ENCODE measurements around the gene UBE3B.

Gene UBE3B

GRCh38 chr12:109535231-109535862 lies 57.9 kb downstream of the UBE3B start:
- no peak for DNase-seq

GRCh38 chr12:109535863-109536250 lies 58.4 kb downstream of the UBE3B start:
- DNase-seq = no peak

GRCh38 chr12:109537136-109537535 lies 59.7 kb downstream of the UBE3B start:
- no peak for DNase-seq

DNA sequence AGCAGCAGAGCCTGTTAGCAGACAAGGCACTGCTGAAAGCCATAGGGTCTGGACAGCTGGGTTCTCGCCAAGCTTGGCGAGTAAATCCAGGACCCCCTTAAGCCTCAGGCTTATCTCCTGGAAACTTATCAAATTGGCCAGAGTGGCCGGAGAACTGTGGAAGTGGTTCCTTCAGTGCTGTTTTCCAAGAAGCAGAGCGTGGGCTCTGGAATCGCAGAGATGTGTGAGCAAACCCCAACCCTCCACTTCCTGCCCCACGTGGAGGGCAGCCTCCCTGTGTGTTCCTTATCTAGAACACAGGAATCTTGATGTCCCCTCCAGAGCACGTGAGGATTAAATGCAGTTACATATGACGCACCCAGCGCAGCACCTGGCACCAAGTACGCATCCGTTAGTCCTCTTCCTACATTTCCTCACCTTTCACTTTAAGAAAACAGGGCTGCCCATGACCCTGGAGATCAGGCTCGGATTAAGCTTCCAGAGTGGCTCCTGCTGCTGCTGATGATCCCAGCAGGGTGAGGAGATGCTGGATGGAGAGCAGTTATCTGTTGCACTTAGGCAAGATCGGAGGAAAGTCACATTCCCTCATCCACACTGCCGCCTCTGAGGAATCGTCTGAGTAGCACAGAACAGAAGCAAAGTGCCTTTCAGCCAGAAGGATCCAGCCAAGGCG lies 60.9 kb downstream of the UBE3B start:
- DNase-seq = no peak

GRCh38 chr12:109539508-109539907 lies 62.1 kb downstream of the UBE3B start:
- no peak for DNase-seq

GRCh38 chr12:109540526-109541412 lies 63.3 kb downstream of the UBE3B start:
- DNase-seq = no peak

- DNase-seq = no peak
Observed at GRCh38 chr12:109541413-109541726, 63.9 kb downstream of the UBE3B start.

DNA sequence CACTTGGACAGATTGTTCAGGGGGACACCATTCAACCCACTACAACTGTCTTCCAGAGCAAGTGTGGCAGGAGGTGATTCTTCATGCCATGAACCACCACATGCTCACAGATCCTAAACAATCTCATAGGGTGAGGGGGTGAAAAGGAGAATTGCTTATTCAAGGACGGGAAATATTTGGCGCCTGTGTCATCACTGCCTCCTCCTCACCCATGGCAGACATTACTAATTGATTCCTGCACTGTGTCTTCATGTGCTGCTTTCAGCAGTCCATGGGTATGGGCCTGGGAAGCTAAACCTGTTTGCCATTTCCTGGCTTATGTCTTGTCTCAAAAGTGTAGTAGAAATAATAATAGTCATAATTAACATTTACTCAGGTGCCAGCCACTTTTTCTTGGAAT lies 64.6 kb downstream of the UBE3B start:
- DNase-seq = no peak

DNA sequence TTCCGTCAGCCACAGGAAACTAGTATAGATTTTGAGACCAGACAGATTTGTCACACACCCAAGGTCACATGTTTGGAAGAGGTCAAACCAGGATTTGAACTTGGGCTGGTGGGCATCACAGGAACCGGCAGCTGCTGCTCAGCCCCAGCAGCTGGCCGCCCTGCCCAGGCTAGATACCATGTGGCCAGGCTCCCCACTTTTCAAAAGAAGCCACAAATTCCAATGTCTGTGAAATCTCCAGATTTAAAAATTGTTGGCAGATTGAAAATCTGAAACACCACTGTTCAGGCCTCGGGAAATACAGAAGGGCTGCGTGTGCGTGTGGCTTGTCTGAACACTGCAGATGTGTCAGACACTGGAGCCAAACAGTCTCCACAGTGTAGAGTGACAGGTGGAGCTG lies 65.4 kb downstream of the UBE3B start:
- no peak for DNase-seq

DNA sequence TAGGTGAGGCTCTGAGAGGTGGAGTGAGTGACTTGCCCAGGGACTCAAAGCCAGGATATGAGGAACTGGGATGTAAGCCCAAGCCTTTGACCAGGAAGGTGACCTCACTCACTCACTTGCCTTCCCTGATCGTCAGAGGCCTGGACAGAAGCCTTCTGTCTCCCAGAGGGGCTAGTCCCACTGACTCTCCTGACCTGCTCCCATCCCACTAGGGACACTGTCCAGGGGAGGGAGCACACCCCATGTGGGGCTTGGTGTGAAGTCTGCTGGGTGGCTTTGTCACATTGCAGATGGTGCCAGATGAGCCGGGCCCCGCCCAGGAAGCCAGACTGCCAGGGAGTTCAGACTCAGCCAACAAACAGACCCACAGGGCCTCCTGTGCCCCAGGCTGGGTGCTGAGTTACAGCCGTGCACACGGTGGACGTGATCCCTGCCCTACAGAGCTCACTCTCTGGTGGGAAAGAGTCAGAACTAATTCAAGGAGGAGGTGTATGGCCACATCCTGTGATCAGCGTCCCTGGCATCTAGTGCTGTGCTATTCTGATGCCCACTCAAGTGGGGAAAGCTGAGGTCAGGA lies 67.6 kb downstream of the UBE3B start:
- no peak for DNase-seq

DNA sequence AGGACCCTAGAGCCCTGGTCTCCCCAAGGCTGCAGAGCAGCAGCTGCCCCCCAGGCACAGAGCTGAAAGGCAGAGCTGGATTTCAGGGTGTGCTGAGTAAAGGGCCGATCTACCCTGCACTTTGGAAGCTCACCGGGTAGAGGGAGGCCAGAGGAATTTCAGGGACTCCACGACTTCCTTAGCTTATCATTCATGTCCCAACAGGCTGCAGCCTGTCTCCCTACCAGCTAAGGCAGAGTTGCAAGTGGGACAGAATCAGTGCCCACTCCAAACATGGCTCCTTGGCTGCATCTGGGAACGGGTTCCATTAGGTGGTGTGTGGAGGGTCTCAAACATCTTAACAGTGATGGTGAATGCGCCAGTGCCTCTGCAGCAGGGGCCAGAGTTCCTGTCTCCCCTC lies 68.4 kb downstream of the UBE3B start:
- DNase-seq = no peak

DNA sequence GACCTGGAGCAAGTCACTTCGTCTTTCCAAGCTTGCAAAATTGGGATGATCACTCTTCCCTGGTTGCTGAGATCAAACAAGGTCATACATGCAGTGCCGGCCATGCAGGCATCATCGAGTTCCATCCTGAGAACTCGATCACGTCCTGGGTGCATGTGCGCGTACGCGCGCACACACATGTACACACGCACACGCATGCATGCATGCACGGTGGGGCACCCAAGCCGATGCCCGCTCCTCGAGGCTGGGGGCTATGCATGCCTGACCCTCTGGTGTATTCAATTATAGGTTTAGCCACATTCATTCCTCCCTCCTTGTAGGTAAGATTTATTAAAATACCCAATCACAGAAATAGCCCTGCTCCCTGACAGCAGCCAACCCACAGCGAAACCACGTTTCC lies 69.9 kb downstream of the UBE3B start:
- no peak for DNase-seq

DNA sequence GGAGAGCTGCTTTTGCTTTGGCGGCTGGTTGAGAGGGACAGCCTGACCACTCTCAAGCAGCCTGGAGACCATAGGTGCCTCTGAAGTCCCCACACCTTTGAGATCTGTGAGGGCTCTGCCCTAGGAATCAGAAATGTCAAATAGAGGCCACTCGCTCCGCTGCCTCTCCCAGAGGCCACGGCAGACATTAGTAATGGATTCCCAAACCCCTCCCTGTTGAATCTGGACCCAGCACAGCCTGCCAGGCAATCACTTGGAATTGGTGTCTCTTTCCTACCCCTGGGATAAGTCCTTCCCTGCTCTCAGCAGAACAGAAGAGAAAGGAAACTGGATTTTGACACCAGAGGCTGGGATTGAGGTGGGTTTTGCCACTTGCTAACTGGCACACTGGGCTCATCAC lies 70.8 kb downstream of the UBE3B start:
- no peak for DNase-seq

DNA sequence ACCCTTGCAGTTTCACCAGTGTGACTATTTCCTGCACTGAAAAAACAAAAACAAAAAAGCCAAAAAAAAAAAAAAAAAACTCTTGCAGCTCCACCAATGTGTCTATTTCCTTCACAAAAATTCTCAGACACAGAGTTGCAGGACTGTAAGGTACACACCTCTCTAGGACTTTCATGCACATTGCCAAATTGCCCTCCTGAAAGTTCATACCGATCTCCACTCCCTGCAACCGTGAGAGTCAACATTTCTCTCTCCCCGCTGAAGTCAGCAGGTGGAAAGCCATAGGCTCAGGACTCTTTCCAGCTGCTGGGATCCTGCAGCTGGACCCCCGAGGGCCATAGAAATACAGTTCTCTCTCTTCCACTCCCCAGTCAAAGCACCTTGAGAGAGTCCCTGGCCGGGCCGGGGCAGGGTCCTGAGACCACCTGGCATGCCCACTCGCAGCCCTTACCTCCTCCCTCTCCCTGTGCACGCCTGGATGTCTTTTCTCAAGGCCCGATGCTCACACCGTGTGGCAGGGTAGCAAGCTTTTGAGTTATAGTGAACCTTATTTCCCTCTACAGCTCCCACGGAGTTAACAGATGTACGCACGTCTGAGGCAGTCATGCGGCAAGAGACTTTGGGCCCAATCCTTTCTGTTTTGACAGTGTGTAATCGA lies 72.3 kb downstream of the UBE3B start:
- DNase-seq = no peak

- DNase-seq = no peak
Observed at GRCh38 chr12:109550281-109550680, 72.8 kb downstream of the UBE3B start.

DNA sequence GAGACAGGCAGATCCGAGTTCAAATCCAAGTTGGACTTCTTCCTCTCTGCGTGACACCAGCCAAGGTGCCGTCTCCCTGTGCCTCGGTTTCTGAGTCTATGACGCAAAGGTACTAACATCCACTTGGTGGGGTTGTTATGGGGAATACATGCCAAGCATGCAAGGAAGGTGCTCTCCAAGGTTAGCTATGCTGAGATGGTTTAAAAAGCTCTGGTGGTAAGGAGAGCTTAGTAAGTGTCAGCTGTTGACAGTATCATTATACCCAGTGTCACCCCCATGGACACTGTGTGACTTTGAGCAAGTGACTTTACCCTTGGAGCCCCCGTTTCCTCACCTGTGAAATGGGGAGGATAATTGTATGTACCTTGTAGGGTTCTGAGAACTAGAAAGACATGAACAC lies 73.7 kb downstream of the UBE3B start:
- DNase-seq = no peak

GRCh38 chr12:109552971-109553370 lies 75.5 kb downstream of the UBE3B start:
- DNase-seq = no peak

- no peak for DNase-seq
Observed at GRCh38 chr12:109553483-109553882, 76.0 kb downstream of the UBE3B start.

DNA sequence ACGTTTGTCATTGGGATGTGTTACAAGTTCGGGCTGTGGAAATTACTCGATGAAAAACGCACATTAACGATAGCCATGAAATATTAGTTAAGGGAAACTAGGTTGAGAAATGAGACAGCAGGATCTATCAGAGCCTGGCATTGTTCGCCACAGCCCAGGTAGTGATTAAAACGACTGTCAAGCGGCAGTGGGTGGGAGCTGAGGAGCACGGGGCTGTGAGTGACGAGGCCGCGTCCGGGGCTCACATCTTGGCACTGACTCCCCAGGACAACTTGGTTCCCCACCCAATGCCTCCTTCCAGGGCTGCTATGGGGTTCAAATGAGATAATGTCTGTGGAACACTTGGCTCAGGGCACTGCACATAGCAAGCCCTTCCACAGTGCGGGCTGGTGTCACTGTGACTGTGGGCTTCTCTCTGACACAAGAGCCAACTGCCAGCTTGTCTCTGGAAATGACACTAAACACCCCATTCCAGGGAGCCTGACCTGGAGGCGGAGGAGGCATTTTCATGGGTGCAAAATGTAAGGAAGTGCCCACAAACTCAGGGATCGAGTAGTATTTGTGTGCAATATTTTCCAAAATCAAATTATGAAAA lies 76.6 kb downstream of the UBE3B start:
- no peak for DNase-seq

DNA sequence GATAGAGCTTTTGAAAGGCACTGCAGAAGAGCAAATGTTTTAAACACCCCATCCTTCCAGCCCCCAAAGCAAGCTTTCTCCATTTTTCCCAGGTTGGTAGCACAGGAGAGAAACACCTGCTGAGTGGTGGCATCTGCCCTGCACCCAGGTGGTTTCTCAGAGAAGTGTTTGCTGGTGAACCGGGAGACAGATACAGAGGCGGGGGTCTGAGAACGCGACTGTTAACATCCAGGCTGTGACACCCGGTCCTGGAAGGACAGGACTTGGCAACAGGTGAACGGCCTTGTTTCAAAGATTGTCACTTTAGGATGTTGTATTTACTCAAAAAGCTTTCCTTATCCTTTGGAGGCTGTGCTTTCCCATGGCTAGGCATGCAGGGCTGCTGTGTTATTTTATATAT lies 77.3 kb downstream of the UBE3B start:
- no peak for DNase-seq

GRCh38 chr12:109555431-109556315 lies 78.2 kb downstream of the UBE3B start:
- DNase-seq = no peak

DNA sequence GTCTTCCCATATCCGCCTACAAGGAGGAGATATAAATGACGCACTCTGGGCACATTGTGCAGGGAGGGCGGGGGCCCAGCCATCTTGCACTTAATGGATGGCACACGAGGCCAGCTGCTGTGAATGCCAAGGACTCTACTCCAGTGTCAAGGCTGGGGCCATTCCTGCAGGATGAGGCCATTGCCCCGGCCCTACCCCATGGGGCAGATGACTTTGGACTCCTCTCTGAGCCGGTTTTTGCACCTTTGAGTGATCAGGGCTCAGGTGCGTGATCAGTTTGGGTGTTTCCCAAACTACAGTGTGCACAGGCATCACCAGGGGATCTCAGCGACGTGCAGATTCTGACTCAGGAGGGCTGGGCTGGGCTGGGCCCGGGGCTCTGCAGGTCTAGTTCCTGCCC lies 79.8 kb downstream of the UBE3B start:
- no peak for DNase-seq
